ENCODE measurements around the gene GRIN2A.

GRIN2A gene

GRCh38 chr16:9977333-9977897 lies 204.8 kb downstream of the GRIN2A start:
- no peak overlapping the region for H3K4me3 ChIP-seq (ENCODE audit: low read depth, low read length)

- H3K4me3 ChIP-seq (ENCODE audit: low read depth, low read length): no peak overlapping the region
These were observed 205.6 kb downstream of the GRIN2A start for GRCh38 chr16:9976601-9977000.

GRCh38 chr16:9971907-9972306 lies 210.3 kb downstream of the GRIN2A start:
- H3K4me3 ChIP-seq (ENCODE audit: low read depth, low read length): no peak overlapping the region

GRCh38 chr16:9970796-9971195 lies 211.4 kb downstream of the GRIN2A start:
- H3K4me3 ChIP-seq (ENCODE audit: low read depth, low read length): no peak overlapping the region

- H3K4me3 ChIP-seq (ENCODE audit: low read depth, low read length): no peak overlapping the region
These were observed 212.0 kb downstream of the GRIN2A start for GRCh38 chr16:9970244-9970643.

GRCh38 chr16:9969580-9969979 lies 212.6 kb downstream of the GRIN2A start:
- no peak overlapping the region for H3K4me3 ChIP-seq (ENCODE audit: low read depth, low read length)

GRCh38 chr16:9966569-9967157 lies 215.6 kb downstream of the GRIN2A start:
- no peak overlapping the region for H3K4me3 ChIP-seq (ENCODE audit: low read depth, low read length)

GRCh38 chr16:9965079-9965478 lies 217.1 kb downstream of the GRIN2A start:
- no peak overlapping the region for H3K4me3 ChIP-seq (ENCODE audit: low read depth, low read length)

- H3K4me3 ChIP-seq (ENCODE audit: low read depth, low read length): no peak overlapping the region
These were observed 217.8 kb downstream of the GRIN2A start for GRCh38 chr16:9964426-9964825.

- H3K4me3 ChIP-seq (ENCODE audit: low read depth, low read length): no peak overlapping the region
These were observed 224.8 kb downstream of the GRIN2A start for GRCh38 chr16:9957433-9957832.

- no peak overlapping the region for H3K4me3 ChIP-seq (ENCODE audit: low read depth, low read length)
These were observed 225.2 kb downstream of the GRIN2A start for GRCh38 chr16:9957002-9957401.

- H3K4me3 ChIP-seq (ENCODE audit: low read depth, low read length): no peak overlapping the region
These were observed 226.6 kb downstream of the GRIN2A start for GRCh38 chr16:9955677-9956076.

GRCh38 chr16:9953908-9954570 lies 228.2 kb downstream of the GRIN2A start:
- no peak overlapping the region for H3K4me3 ChIP-seq (ENCODE audit: low read depth, low read length)

- H3K4me3 ChIP-seq (ENCODE audit: low read depth, low read length): no peak overlapping the region
These were observed 231.6 kb downstream of the GRIN2A start for GRCh38 chr16:9950658-9951057.

GRCh38 chr16:9949396-9949795 lies 232.8 kb downstream of the GRIN2A start:
- no peak overlapping the region for H3K4me3 ChIP-seq (ENCODE audit: low read depth, low read length)

GRCh38 chr16:9948933-9949332 lies 233.3 kb downstream of the GRIN2A start:
- no peak overlapping the region for H3K4me3 ChIP-seq (ENCODE audit: low read depth, low read length)

GRCh38 chr16:9946022-9946720 lies 236.1 kb downstream of the GRIN2A start:
- no peak overlapping the region for H3K4me3 ChIP-seq (ENCODE audit: low read depth, low read length)

GRCh38 chr16:9943121-9943520 lies 239.1 kb downstream of the GRIN2A start:
- H3K4me3 ChIP-seq (ENCODE audit: low read depth, low read length): no peak overlapping the region

- H3K4me3 ChIP-seq (ENCODE audit: low read depth, low read length): no peak overlapping the region
These were observed 241.0 kb downstream of the GRIN2A start for GRCh38 chr16:9941245-9941644.

GRCh38 chr16:9934723-9935508 lies 247.3 kb downstream of the GRIN2A start:
- no peak overlapping the region for H3K4me3 ChIP-seq (ENCODE audit: low read depth, low read length)

All from iPS-11a (cell line).